ENCODE data around the gene ZNF670.

DNA sequence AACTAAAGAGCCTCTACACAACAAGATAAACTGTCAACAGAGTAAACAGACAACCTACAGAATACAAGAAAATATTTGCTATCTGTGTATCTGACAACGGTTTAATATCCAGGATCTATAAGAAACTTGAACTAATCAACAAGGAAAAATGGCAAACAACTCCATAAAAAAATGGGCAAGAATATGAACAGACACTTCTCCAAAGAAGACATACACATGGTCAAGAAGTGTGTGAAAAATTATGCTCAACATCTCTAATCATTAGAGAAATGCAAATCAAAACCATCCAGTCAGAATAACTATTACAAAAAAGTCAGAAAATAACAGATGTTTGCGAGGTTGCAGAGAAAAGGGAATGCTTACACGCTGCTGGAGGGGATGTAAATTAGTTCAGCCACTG is 8.0 kb downstream of the ZNF670 start:
- TF ChIP-seq EZH2 (IDR thresholded peaks at IDR 0.05; ENCODE audit: borderline replicate concordance, low read depth, low read length) (no peak), NBN (IDR thresholded peaks at IDR 0.05; ENCODE audit: low read depth) (no peak), SAFB2 (IDR thresholded peaks at IDR 0.05; ENCODE audit: borderline replicate concordance, low read depth, low read length, severe bottlenecking) (no peak)

Data from K562 (cell line).